Cardiac fibroblast (primary cell): ENCODE measurements around the gene MTCH2.

Source experiments
- DNase-seq, 2 donors: peaks; one replicate each; pipeline versions ENCODE4 v3.0.0 to v3.0.0-alpha.2; 2010; ENCODE audit warnings: low read depth in 2 of 2
- H3K4me3 ChIP-seq, 2 donors: replicated peaks in 1 of 2; 1 replicate in 1 of 2; 2 replicates in 1 of 2; pipeline ENCODE4 v1.5.1; 2011; ENCODE audit warnings: low read depth in 2 of 2, low read length in 2 of 2, mild to moderate bottlenecking in 2 of 2, moderate library complexity in 1 of 2
- CTCF ChIP-seq: IDR thresholded peaks from one replicate; pipeline ENCODE4 v1.5.1; 2011; ENCODE audit warnings: low read depth, mild to moderate bottlenecking, low read length, inconsistent platforms

The MTCH2 gene

GRCh38 chr11:47587723-47588326 lies 54.5 kb downstream of the MTCH2 start:
- no peak for TF ChIP-seq CTCF
- DNase-seq: no peak
- H3K4me3 ChIP-seq: no peak overlapping the region

GRCh38 chr11:47587039-47587716 lies 55.2 kb downstream of the MTCH2 start:
- no peak for TF ChIP-seq CTCF

GRCh38 chr11:47586098-47586855 lies 56.1 kb downstream of the MTCH2 start, which contains the start of gene FAM180B:
FAM180B (plus strand) TSS chr11:47586678; CDS start chr11:47586769, 91 bp downstream.
- TF ChIP-seq CTCF: no peak
- no peak for DNase-seq
- H3K4me3 ChIP-seq: no peak within 1 kb of the TSS

More at GRCh38 chr11:47587039-47587716, 55.2 kb downstream of the MTCH2 start:
- DNase-seq: peak in 1 of 2 donors; percentile 33
- H3K4me3 ChIP-seq: no peak overlapping the region

- no peak for DNase-seq
- H3K4me3 ChIP-seq: no peak overlapping the region
- TF ChIP-seq CTCF: no peak
Measured at GRCh38 chr11:47583844-47584243, 58.5 kb downstream of the MTCH2 start.

- peak; percentile 92 to 93 for DNase-seq
- peak within 1 kb of the TSS; percentile 96 to 99 for H3K4me3 ChIP-seq
- TF ChIP-seq CTCF: no peak
Measured at GRCh38 chr11:47578524-47579494, 63.5 kb downstream of the MTCH2 start, which contains the start of the genes KBTBD4 and NDUFS3. KBTBD4 (minus strand) TSS chr11:47578970; CDS start chr11:47578951, 19 bp downstream. NDUFS3 (plus strand) TSS chr11:47579074; CDS start chr11:47579092, 18 bp downstream.

GRCh38 chr11:47577460-47578041 lies 64.8 kb downstream of the MTCH2 start:
- no peak for DNase-seq
- peak overlapping the region in 1 of 2 donors; percentile 99 for H3K4me3 ChIP-seq
- TF ChIP-seq CTCF: no peak
